Stimulated activated CD4-positive, alpha-beta T cell treated with anti-CD3 and anti-CD28 coated beads, Interleukin-4, amount 100 ng/mL, for 24 hours (primary cell): Measurements from ENCODE around the gene VWA3A.
"Not testable (repeated sequence)": the region's sequence is repeated elsewhere in the genome, so short reads cannot be mapped to it uniquely, and the experiment has no call there.

Experiments
- DNase-seq: peaks from one replicate; pipeline ENCODE4 v3.0.0-alpha.2; 2020

The VWA3A gene

DNA sequence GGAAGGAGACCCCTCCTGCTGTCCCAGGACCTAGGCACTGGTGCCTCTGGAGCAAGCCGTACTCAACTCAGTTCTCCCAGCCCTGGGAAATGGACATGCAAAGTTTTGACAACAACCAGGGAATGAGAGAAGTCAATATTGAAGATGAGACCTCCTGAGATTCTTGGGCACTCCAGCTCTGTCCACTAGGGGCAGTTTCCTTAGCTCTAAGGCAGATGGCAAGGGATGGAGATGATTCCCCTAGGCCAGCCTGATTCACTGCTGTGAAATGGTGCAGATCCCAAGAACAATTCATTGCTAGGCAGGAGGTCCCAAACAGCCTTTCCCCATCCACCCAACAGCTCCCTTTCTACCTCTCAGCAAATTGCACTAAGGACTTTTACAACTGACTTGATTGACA lies 49.4 kb downstream of the VWA3A start:
- DNase-seq = no peak

GRCh38 chr16:22144520-22144919 lies 52.2 kb downstream of the VWA3A start:
- no peak for DNase-seq

DNA sequence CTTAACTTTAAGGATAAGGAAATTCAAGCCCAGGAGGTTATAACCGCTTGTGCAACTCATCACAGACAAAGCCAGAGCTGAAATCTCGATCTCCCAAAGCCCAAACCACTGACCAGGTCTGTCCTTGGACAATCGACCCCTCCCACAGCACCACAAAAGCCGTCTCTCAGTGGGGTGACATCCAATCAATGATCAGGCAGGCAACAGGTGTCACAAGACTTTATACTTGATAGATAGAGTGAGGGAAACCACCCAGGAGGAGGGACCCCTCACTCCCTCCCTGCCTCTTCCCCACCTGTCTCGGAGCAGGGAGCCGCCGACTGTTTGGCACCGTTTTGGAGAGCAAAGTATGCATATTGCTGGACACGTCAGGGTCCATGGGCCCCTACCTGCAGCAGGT lies 55.5 kb downstream of the VWA3A start:
- no peak for DNase-seq

GRCh38 chr16:22151246-22151998 lies 59.1 kb downstream of the VWA3A start:
- no peak for DNase-seq

GRCh38 chr16:22152316-22152715 lies 60.0 kb downstream of the VWA3A start:
- DNase-seq = no peak

DNA sequence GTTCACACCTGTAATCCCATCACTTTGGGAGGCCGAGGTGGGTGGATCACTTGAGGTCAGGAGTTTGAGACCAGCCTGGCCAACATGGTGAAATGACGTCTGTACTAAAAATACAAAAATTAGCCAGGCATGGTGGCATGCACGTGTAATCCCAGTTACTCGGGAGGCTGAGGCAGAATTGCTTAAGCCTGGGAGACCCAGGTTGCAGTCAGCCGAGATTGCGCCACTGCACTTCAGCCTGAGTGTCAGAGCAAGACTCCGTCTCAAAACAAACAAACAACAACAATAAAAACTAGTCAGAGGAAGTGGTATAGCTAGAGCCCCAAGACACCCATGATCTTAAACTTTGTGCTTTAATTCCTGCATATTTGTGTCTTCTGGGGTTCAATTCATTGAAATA lies 60.7 kb downstream of the VWA3A start:
- not testable (repeated sequence) for DNase-seq

GRCh38 chr16:22161401-22161800 lies 69.1 kb downstream of the VWA3A start:
- DNase-seq = no peak

DNA sequence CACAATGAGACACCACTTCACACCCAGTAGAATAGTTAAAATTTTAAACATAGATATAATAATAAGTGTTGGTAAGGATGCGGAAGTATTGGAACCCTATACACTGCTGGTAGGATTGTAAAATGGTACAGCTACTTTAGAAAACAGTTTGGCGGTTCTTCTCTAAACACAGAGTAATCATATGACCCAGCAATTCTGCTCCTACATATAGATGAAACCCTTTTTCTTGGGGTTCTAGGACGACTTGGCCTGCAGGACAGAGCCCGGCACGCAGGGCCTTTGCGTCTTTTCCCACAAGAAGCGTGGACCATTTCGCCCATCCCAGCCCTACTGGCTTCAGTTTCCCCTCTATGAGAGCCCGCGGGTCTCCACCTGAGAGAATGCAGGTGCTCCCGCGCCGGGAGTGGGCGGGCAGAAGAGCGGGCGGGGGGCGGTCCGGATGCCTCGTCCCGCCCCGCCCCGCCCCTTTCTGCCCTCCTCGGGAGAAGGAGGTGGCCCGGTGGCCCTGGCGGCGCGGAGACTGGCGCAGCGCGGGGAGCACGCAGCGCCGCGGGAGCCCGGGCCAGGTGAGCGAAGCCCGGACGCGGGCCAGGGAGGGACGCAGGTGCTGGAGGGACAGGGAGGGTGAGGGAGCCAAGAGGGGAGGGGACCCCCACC lies 69.8 kb downstream of the VWA3A start, which contains the start of gene SDR42E2:
SDR42E2 (plus strand) TSS at position 508 of the 657 bp plus-strand sequence. CDS start 3,077 bp downstream, outside the sequence.
- DNase-seq = peak; percentile 26

DNA sequence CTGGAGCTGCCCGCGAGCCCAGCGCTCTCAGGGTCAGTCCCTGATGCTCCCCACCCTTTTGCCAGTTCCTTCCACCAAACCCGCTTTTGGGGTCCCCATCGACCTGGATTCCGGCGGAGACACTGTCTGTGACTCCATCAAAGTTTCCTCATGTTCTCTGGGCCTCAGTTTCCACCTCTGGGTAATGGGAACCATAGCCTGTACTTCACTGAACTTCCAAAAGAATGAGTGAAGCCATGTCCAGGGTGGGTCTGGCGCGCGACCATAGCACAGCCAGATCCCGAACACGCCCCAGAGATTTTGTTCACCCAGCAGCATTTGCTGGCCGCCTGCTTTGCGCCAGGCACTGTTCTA lies 70.3 kb downstream of the VWA3A start:
- no peak for DNase-seq

DNA sequence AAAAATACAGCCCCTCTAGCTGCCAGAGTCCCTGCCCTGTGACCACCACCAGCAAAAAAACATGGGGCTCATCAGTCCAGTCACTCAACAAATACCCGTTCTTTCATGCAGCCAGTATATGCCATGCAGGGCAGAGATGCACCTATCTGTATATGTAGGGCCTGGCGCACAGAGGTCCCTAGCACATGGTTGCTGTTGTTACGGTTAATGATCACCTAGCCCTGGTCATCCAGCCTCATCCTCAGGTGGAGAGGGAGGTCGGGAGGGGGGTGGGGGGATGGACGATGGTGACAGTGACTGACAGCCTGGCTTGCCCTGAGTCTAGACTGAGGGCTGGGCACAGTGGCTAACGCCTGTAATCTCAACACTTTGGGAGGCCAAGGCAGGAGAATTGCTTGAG lies 71.5 kb downstream of the VWA3A start:
- DNase-seq = no peak

DNA sequence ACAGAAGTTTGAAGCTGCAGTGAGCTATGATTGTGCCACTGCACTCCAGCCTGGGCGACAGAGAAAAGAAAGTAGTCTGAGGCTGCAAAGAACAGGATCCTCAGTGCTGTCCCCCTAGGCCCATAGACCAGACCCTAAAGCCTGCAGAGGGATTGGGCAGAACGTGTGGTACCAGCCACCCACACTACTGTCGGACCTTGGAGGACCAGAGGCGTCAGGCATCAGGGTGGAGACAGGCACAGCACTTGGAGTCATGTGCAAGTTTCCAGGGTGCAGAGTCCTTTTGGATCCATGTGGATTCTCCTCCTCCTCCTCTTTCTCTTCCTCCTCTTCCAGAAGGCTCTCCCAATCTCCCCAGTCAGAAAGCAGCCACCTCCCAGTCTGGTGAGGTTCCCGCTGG lies 72.1 kb downstream of the VWA3A start:
- no peak for DNase-seq

- DNase-seq = no peak
These were observed 73.4 kb downstream of the VWA3A start for GRCh38 chr16:22165508-22166285.

- DNase-seq = no peak
These were observed 79.6 kb downstream of the VWA3A start for GRCh38 chr16:22171953-22172352.

- DNase-seq = not testable (repeated sequence)
These were observed 80.3 kb downstream of the VWA3A start for GRCh38 chr16:22172642-22173041.

DNA sequence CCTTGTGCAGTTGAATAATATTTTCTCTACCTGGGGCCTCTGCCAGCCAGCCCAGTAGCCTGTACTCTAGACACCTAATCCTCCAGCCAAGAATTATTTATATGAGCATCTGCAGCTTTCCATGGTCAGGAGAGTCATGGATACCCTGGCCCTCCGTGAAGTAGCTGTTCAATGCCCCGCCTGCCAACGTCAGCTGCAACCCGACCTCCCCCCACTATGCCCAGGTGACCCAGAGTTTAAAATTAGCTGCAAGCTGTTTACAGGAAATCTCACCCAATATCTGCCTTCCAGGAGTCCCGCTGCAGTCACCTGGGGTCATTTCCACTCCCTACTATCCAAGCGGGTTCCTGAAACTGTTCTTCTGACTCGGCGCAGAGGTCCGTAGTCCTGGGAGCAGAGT lies 82.3 kb downstream of the VWA3A start:
- no peak for DNase-seq

- DNase-seq = no peak
These were observed 85.9 kb downstream of the VWA3A start for GRCh38 chr16:22177968-22178930.

- DNase-seq = no peak
These were observed 89.1 kb downstream of the VWA3A start for GRCh38 chr16:22181426-22181825.

- DNase-seq = no peak
These were observed 89.5 kb downstream of the VWA3A start for GRCh38 chr16:22181843-22182242.

DNA sequence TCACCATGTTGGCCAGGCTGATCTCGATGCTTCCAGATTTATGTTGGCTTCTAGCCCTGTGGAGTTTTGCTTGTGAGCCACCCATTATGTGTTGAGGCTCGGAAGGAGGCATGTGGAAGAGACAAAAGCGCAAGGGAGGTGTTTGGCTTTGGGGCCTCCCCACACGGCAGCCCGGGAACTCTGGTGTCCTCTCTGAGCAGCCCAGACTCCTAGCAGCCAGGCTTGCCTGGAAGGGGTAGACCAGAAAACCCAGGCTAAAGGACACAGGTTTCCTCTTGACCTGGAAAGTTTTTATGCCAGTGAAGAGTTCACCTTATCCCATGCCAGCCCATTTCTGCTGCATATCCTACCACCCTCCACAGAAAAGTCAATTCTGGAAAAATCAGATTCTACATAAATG lies 91.0 kb downstream of the VWA3A start:
- no peak for DNase-seq

DNA sequence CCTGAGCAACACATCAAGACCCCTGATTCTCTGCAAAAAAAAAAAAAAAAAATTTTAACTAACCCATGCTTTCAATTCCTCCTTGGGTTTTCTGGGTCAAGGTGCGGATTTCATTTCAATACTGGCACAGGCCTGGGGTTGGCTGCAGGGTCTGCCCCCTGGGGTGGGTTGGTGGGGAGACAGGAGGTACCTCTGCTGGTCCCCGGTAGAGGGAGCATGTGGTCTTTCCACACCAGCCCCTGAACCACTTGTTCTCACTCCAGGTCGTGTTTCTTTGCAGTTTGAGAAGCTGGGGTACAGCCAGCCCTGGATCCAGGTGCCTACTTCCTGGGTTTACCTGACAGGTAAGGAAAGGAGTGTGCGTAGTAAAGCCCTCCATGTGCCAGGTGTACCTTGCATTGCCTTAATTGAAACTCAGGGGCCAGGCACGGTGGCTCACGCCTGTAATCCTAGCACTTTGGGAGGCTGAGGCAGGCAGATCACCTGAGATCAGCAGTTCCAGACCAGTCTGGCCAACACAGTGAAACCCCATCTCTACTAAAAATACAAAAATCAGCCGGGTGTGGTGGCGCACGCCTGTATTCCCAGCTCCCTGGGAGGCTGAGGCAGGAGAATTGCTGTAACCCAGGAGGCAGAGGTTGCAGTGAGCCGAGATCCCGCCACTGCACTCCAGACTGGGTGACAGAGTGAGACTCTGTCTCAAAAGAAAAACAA lies 91.7 kb downstream of the VWA3A start:
- DNase-seq = no peak

- DNase-seq = no peak
These were observed 92.3 kb downstream of the VWA3A start for GRCh38 chr16:22184615-22184968.

DNA sequence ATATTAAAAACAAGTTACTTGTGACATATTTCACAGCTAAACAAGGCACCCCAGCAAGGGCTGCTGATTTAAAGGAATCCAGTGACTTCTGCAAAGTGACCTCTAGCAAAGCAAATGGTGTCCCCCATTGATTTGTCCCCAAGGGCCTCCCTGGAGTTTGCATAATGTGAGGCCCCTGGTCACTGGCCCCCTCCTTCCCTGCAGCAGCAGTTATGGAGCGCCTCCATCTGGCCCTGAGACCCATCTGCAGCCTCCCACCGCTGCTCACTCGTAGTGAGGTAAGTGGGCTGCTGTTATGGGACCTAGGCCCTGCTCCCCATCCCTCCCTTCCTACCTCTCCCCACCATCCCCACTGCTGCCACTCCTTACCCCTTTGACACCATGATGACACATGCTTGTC lies 94.2 kb downstream of the VWA3A start:
- DNase-seq = no peak
